Activated T-cell treated with anti-CD3 and anti-CD28 coated beads, Interleukin-2, amount 50 U/mL, for 24 hours (primary cell): Measurements from ENCODE around the gene FAM120A.

Experiments used
- DNase-seq: peaks from one replicate; pipeline ENCODE4 v3.0.0-alpha.2; 2020
- H3K27ac Mint-ChIP-seq: 2 replicates; pipeline ENCODE4 v1.8.0; 2020; ENCODE audit warnings: mild to moderate bottlenecking, mixed read lengths
- H3K27me3 Mint-ChIP-seq: 2 replicates; pipeline ENCODE4 v1.8.0; 2020; ENCODE audit warnings: mixed read lengths
- H3K36me3 Mint-ChIP-seq: 2 replicates; pipeline ENCODE4 v1.8.0; 2020; ENCODE audit warnings: low read depth, mixed read lengths
- H3K4me1 Mint-ChIP-seq: 2 replicates; pipeline ENCODE4 v1.8.0; 2020; ENCODE audit warnings: low read depth, mixed read lengths
- H3K4me3 Mint-ChIP-seq: 2 replicates; pipeline ENCODE4 v1.8.0; 2020; ENCODE audit warnings: mild to moderate bottlenecking, moderate library complexity, mixed read lengths
- H3K9me3 Mint-ChIP-seq: 2 replicates; pipeline ENCODE4 v1.8.0; 2020; ENCODE audit warnings: mixed read lengths

FAM120A gene

GRCh38 chr9:93574900-93575795 lies 123.7 kb downstream of the FAM120A start:
- H3K4me1 Mint-ChIP-seq: peaks cover 37% of the 10 kb centered on the region
- no peaks in the 10 kb centered on the region for H3K9me3 Mint-ChIP-seq
- no peak for DNase-seq

GRCh38 chr9:93575796-93576257 lies 124.3 kb downstream of the FAM120A start:
- H3K36me3 Mint-ChIP-seq: peaks cover 14% of the 10 kb centered on the region
- H3K4me1 Mint-ChIP-seq: peaks cover 43% of the 10 kb centered on the region
- H3K27me3 Mint-ChIP-seq: no peaks in the 10 kb centered on the region

More at GRCh38 chr9:93574900-93575795, 123.7 kb downstream of the FAM120A start:
- H3K27me3 Mint-ChIP-seq: no peaks in the 10 kb centered on the region
- H3K27ac Mint-ChIP-seq: peak overlapping the region; percentile 95
- peaks cover 18% of the 10 kb centered on the region for H3K36me3 Mint-ChIP-seq
- peak overlapping the region; percentile 86 for H3K4me3 Mint-ChIP-seq

GRCh38 chr9:93576258-93577077 lies 125.0 kb downstream of the FAM120A start, which contains the start of gene PHF2:
PHF2 (plus strand) TSS chr9:93576584; CDS start chr9:93576774, 190 bp downstream.
- peaks cover 49% of the 10 kb centered on the region for H3K4me1 Mint-ChIP-seq
- H3K9me3 Mint-ChIP-seq: no peaks in the 10 kb centered on the region
- DNase-seq: peak; percentile 68
- H3K27ac Mint-ChIP-seq: peak within 1 kb of the TSS; percentile 95
- no peaks in the 10 kb centered on the region for H3K27me3 Mint-ChIP-seq
- H3K36me3 Mint-ChIP-seq: peaks cover 10% of the 10 kb centered on the region
- peak within 1 kb of the TSS; percentile 86 for H3K4me3 Mint-ChIP-seq

More at GRCh38 chr9:93575796-93576257, 124.3 kb downstream of the FAM120A start:
- DNase-seq: peak; percentile 77
- H3K27ac Mint-ChIP-seq: peak overlapping the region; percentile 95
- peak overlapping the region; percentile 86 for H3K4me3 Mint-ChIP-seq
- H3K9me3 Mint-ChIP-seq: no peaks in the 10 kb centered on the region

GRCh38 chr9:93577078-93577974 lies 125.8 kb downstream of the FAM120A start:
- Mint-ChIP-seq H3K36me3 (peaks cover 10% of the 10 kb centered on the region), H3K9me3 (no peaks in the 10 kb centered on the region), H3K4me3 (peak overlapping the region; percentile 85), H3K27me3 (no peaks in the 10 kb centered on the region), H3K27ac (peak overlapping the region; percentile 90), H3K4me1 (peaks cover 49% of the 10 kb centered on the region)
- DNase-seq: peak; percentile 65

GRCh38 chr9:93577975-93578682 lies 126.6 kb downstream of the FAM120A start:
- peaks cover 4% of the 10 kb centered on the region for H3K9me3 Mint-ChIP-seq
- H3K36me3 Mint-ChIP-seq: peaks cover 16% of the 10 kb centered on the region
- no peaks in the 10 kb centered on the region for H3K27me3 Mint-ChIP-seq
- DNase-seq: no peak
- peak overlapping the region; percentile 85 for H3K4me3 Mint-ChIP-seq
- peaks cover 55% of the 10 kb centered on the region for H3K4me1 Mint-ChIP-seq
- H3K27ac Mint-ChIP-seq: peak overlapping the region; percentile 90

GRCh38 chr9:93578844-93579243 lies 127.4 kb downstream of the FAM120A start:
- no peaks in the 10 kb centered on the region for H3K27me3 Mint-ChIP-seq
- peaks cover 5% of the 10 kb centered on the region for H3K9me3 Mint-ChIP-seq
- peak overlapping the region; percentile 85 for H3K4me3 Mint-ChIP-seq
- H3K36me3 Mint-ChIP-seq: peaks cover 19% of the 10 kb centered on the region
- H3K4me1 Mint-ChIP-seq: peaks cover 56% of the 10 kb centered on the region
- H3K27ac Mint-ChIP-seq: no peak overlapping the region
- no peak for DNase-seq

- Mint-ChIP-seq H3K9me3 (peaks cover 15% of the 10 kb centered on the region), H3K36me3 (peaks cover 30% of the 10 kb centered on the region), H3K4me1 (peaks cover 61% of the 10 kb centered on the region), H3K27ac (no peak overlapping the region), H3K4me3 (no peak overlapping the region), H3K27me3 (no peaks in the 10 kb centered on the region)
- DNase-seq: no peak
These were observed 128.4 kb downstream of the FAM120A start for GRCh38 chr9:93579711-93580516.

- peaks cover 28% of the 10 kb centered on the region for H3K36me3 Mint-ChIP-seq
- H3K27me3 Mint-ChIP-seq: no peaks in the 10 kb centered on the region
- no peak overlapping the region for H3K27ac Mint-ChIP-seq
- peaks cover 61% of the 10 kb centered on the region for H3K4me1 Mint-ChIP-seq
- H3K4me3 Mint-ChIP-seq: no peak overlapping the region
- no peak for DNase-seq
- H3K9me3 Mint-ChIP-seq: peaks cover 15% of the 10 kb centered on the region
These were observed 129.3 kb downstream of the FAM120A start for GRCh38 chr9:93580654-93581380.

GRCh38 chr9:93582115-93582514 lies 130.6 kb downstream of the FAM120A start:
- H3K4me3 Mint-ChIP-seq: no peak overlapping the region
- peaks cover 15% of the 10 kb centered on the region for H3K9me3 Mint-ChIP-seq
- no peak for DNase-seq
- H3K27ac Mint-ChIP-seq: no peak overlapping the region
- H3K36me3 Mint-ChIP-seq: peaks cover 26% of the 10 kb centered on the region
- peaks cover 69% of the 10 kb centered on the region for H3K4me1 Mint-ChIP-seq
- no peaks in the 10 kb centered on the region for H3K27me3 Mint-ChIP-seq

- DNase-seq: no peak
- H3K36me3 Mint-ChIP-seq: peaks cover 24% of the 10 kb centered on the region
- H3K27me3 Mint-ChIP-seq: no peaks in the 10 kb centered on the region
- no peak overlapping the region for H3K27ac Mint-ChIP-seq
- no peak overlapping the region for H3K4me3 Mint-ChIP-seq
- H3K4me1 Mint-ChIP-seq: peaks cover 71% of the 10 kb centered on the region
- peaks cover 15% of the 10 kb centered on the region for H3K9me3 Mint-ChIP-seq
These were observed 131.1 kb downstream of the FAM120A start for GRCh38 chr9:93582550-93582949.

GRCh38 chr9:93585259-93585658 lies 133.8 kb downstream of the FAM120A start:
- Mint-ChIP-seq H3K27me3 (no peaks in the 10 kb centered on the region), H3K9me3 (peaks cover 15% of the 10 kb centered on the region), H3K36me3 (peaks cover 21% of the 10 kb centered on the region), H3K4me1 (peaks cover 72% of the 10 kb centered on the region), H3K4me3 (no peak overlapping the region), H3K27ac (no peak overlapping the region)
- no peak for DNase-seq

GRCh38 chr9:93585695-93586094 lies 134.2 kb downstream of the FAM120A start:
- Mint-ChIP-seq H3K9me3 (peaks cover 15% of the 10 kb centered on the region), H3K4me1 (peaks cover 72% of the 10 kb centered on the region)

More at GRCh38 chr9:93585695-93586094, 134.2 kb downstream of the FAM120A start:
- no peaks in the 10 kb centered on the region for H3K27me3 Mint-ChIP-seq
- no peak for DNase-seq
- H3K27ac Mint-ChIP-seq: no peak overlapping the region
- peaks cover 21% of the 10 kb centered on the region for H3K36me3 Mint-ChIP-seq
- no peak overlapping the region for H3K4me3 Mint-ChIP-seq
